Mucosa of descending colon (tissue), 3 donors: Measurements from ENCODE around the gene NDST4. TPM values are rescaled to one million over a fixed set of nuclear protein-coding genes. Genes with fewer than 3 reads are reported as not detected.

ENCODE experiments used
- ATAC-seq: fragments of 200-7000 bp; cut with Tn5 transposase; one replicate; pipeline ENCODE4 v1.9.1; 2020; ENCODE audit warnings: mild to moderate bottlenecking, moderate library complexity
- DNase-seq, 3 donors: peaks; one replicate each; pipeline ENCODE4 v3.0.0-alpha.2; 2020
- H3K36me3 ChIP-seq: fragments of 200-600 bp; one replicate; pipeline ENCODE4 v1.8.0; 2021; ENCODE audit warnings: low read depth, mild to moderate bottlenecking
- H3K4me1 ChIP-seq: fragments of 200-600 bp; one replicate; pipeline ENCODE4 v1.8.0; 2021; ENCODE audit warnings: low read depth, mild to moderate bottlenecking
- H3K4me3 ChIP-seq: fragments of 200-600 bp; one replicate; pipeline ENCODE4 v1.8.0; 2021; ENCODE audit warnings: mild to moderate bottlenecking
- H3K9me3 ChIP-seq: fragments of 200-600 bp; one replicate; pipeline ENCODE4 v1.8.0; 2021; ENCODE audit warnings: mild to moderate bottlenecking
- CTCF ChIP-seq: fragments of 200-600 bp; IDR thresholded peaks from one replicate; pipeline ENCODE4 v1.8.0; 2022; ENCODE audit warnings: antibody characterized with exemption, mild to moderate bottlenecking
- intact Hi-C, 2 donors: fragments of 100-400 bp; cut with DNase I in 1 of 2; cut with micrococcal nuclease in 1 of 2; formaldehyde crosslinking; loops; one replicate each; pipeline versions ENCODE4 v1.11.0 to v1.11.1; 2022; cut with DNase I, micrococcal nuclease
- total RNA-seq, 3 donors: library from RNA; stranded (reverse); fragmentation: NEBNext Ultra II Directional in 2 of 3; extraction: Animal tissue kit (Norgen Biotek cat#: 25700) in 2 of 3; gene quantifications; one replicate each; pipeline versions ENCODE4 v1.2.1 to v1.2.4, GENCODE V29; 2021 to 2023
- donor health status: DM: no; HTN: no; CAD: no; lungs with moderate emphysema.
- donor health status: DM: no; HTN: no; CAD: no.
- donor health status: DM: no; HTN: yes; CAD: no.

Gene NDST4
- total RNA-seq, 3 donors from 2014 or later, result 0.20 TPM; not detected in 2

GRCh38 chr4:114870987-114871386, 242.4 kb downstream of the NDST4 start:
- Histone ChIP-seq H3K4me3 (no peak overlapping the region), H3K9me3 (no peaks in the 10 kb centered on the region), H3K4me1 (no peaks in the 10 kb centered on the region), H3K36me3 (no peaks in the 10 kb centered on the region)
- intact Hi-C loops, result no loop called here
- no peak for TF ChIP-seq CTCF
- no peak for ATAC-seq
- DNase-seq, result no peak

DNA sequence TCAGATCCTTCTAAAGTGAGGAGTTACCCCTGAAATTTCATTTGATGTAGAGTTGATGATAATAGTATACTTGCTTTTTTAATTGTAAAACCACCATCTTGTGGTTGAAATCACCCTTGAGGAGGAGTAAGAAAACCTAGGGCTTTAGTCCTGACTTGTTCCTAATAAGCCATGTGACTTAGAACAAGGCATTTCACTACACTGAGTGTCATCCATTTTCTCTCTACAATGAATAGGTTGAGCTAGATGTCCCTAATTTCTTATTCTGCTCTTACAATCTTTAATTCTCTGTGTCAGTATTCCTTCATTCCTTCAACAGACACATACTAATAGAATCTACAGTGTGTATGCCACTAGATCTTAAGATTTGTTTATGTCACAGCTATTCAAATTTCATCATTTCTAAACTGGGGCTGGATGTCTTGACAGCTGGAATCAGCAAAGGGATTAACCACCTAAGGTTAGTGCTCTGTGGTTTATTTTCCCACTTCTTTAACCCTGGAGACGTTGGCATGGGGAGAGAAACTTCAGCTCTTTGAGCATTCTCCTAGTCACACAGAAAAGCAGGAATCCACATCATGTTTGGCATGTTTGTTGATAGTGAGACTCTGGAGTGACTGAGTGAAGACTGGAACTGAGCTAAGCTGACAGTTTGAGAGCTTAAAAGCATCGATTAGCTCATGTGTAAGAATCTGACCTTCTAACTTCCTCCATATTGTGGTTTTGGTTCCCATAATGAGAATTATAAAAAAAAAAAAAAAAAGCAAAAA, 246.3 kb downstream of the NDST4 start:
- ATAC-seq, result no peak
- intact Hi-C loops, result no loop called here

GRCh38 chr4:114864060-114864459, 249.4 kb downstream of the NDST4 start:
- DNase-seq (no peak), ATAC-seq (no peak)
- intact Hi-C loops, result no loop called here
- Histone ChIP-seq H3K4me1 (no peaks in the 10 kb centered on the region), H3K36me3 (no peaks in the 10 kb centered on the region), H3K9me3 (no peaks in the 10 kb centered on the region), H3K4me3 (no peak overlapping the region)
- TF ChIP-seq CTCF, result no peak

More for the DNA sequence above, 246.3 kb downstream of the NDST4 start:
- no peaks in the 10 kb centered on the region for H3K4me1 ChIP-seq
- TF ChIP-seq CTCF, result no peak
- H3K4me3 ChIP-seq, result no peak overlapping the region
- no peak for DNase-seq
- no peaks in the 10 kb centered on the region for H3K9me3 ChIP-seq
- H3K36me3 ChIP-seq, result no peaks in the 10 kb centered on the region

GRCh38 chr4:114860786-114861185, 252.6 kb downstream of the NDST4 start:
- ATAC-seq (no peak), DNase-seq (no peak)
- no peak for TF ChIP-seq CTCF
- Histone ChIP-seq H3K4me1 (no peaks in the 10 kb centered on the region), H3K9me3 (no peaks in the 10 kb centered on the region), H3K36me3 (no peaks in the 10 kb centered on the region), H3K4me3 (no peak overlapping the region)
- intact Hi-C loops, result no loop called here

DNA sequence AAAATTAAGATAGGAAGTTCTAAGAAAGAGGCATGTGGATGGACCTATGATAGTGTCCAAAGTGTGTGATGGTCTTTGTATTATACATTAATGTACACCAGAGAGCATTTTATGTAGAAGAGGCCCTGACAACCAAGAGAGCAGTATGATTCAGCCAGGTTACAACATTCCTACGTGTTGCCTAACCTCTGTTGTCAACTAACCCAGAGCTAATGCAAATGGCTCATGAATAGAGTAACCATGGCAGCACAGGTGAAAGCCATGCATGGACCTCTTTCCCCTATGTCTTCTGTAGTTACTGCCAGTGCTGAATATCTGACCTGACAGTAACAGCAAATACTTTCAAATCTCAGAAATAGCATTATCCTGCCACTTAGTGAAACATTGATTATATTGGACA, 255.6 kb downstream of the NDST4 start:
- no peak for DNase-seq
- intact Hi-C loops, result no loop called here
- Histone ChIP-seq H3K36me3 (no peaks in the 10 kb centered on the region), H3K9me3 (no peaks in the 10 kb centered on the region), H3K4me3 (no peak overlapping the region), H3K4me1 (no peaks in the 10 kb centered on the region)
- ATAC-seq, result no peak
- TF ChIP-seq CTCF, result no peak
